Epithelial cell of proximal tubule (primary cell): ENCODE measurements around the gene TBC1D24. TPM values are rescaled to one million over a fixed set of nuclear protein-coding genes. Genes with fewer than 3 reads are reported as not detected.

Source experiments
- DNase-seq: peaks from one replicate; pipeline ENCODE4 v3.0.0-alpha.2; 2011; ENCODE audit warnings: low read depth
- H3K4me3 ChIP-seq: 2 replicates; pipeline ENCODE4 v1.5.1; 2011; ENCODE audit warnings: low read depth, mild to moderate bottlenecking, low read length
- total RNA-seq: library from RNA; depleted of rRNA; stranded (reverse); fragments of >200 nt; gene quantifications from 2 replicates; pipeline ENCODE4 v1.2.3, GENCODE V29; 2015
- TF ChIP-seq, protein P1 (sequence below): conservative IDR thresholded peaks from 2 replicates; pipeline ENCODE4 v1.5.1; 2012; ENCODE audit warnings: low read depth, mild to moderate bottlenecking, low read length

TBC1D24 gene
- total RNA-seq, 1 donor from 2014 or later, result 7.8 TPM

DNA sequence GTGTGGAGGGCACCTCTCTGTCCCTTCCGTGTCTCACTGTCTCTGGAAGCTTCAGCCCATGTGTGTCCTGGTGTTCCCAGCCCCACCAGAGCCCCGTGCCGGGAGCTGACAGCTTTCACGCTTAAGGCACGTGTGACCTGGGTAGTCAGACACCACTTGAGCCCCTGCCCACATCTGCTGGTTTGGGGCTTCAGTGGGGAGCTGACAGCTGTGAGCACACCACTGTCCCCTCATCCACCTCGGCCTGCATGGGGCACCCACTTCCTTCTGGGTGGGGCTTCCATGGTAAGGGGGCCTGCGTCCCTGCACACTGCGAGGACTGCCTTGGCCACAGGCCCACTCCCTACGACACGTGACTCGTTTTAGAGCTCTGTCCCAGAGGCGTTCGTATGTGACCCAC, 17.7 kb upstream of the TBC1D24 start:
- TF ChIP-seq, protein P1, sequence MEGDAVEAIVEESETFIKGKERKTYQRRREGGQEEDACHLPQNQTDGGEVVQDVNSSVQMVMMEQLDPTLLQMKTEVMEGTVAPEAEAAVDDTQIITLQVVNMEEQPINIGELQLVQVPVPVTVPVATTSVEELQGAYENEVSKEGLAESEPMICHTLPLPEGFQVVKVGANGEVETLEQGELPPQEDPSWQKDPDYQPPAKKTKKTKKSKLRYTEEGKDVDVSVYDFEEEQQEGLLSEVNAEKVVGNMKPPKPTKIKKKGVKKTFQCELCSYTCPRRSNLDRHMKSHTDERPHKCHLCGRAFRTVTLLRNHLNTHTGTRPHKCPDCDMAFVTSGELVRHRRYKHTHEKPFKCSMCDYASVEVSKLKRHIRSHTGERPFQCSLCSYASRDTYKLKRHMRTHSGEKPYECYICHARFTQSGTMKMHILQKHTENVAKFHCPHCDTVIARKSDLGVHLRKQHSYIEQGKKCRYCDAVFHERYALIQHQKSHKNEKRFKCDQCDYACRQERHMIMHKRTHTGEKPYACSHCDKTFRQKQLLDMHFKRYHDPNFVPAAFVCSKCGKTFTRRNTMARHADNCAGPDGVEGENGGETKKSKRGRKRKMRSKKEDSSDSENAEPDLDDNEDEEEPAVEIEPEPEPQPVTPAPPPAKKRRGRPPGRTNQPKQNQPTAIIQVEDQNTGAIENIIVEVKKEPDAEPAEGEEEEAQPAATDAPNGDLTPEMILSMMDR, result no peak
- DNase-seq, result no peak
- no peak overlapping the region for H3K4me3 ChIP-seq

DNA sequence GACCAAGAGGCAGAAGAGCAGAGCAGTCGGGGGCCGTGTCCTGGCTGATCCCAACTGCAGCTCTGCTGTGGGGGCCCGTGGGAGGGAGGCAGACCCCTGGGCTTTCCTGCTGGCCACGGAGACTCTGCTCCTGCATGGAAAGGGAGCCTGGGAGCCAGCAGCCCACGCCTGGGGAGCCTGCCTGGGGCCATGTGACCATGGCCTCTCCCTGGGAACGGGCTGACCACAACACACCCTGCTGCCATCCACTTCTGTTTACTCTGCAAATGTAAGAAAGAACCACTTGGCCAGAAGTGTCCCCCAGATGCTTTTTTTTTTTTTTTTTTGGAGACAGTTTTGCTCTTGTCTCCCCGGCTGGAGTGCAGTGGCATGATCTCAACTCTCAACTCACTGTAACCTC, 17.0 kb upstream of the TBC1D24 start:
- no peak for DNase-seq
- H3K4me3 ChIP-seq, result no peak overlapping the region
- TF ChIP-seq, protein P1, result no peak

DNA sequence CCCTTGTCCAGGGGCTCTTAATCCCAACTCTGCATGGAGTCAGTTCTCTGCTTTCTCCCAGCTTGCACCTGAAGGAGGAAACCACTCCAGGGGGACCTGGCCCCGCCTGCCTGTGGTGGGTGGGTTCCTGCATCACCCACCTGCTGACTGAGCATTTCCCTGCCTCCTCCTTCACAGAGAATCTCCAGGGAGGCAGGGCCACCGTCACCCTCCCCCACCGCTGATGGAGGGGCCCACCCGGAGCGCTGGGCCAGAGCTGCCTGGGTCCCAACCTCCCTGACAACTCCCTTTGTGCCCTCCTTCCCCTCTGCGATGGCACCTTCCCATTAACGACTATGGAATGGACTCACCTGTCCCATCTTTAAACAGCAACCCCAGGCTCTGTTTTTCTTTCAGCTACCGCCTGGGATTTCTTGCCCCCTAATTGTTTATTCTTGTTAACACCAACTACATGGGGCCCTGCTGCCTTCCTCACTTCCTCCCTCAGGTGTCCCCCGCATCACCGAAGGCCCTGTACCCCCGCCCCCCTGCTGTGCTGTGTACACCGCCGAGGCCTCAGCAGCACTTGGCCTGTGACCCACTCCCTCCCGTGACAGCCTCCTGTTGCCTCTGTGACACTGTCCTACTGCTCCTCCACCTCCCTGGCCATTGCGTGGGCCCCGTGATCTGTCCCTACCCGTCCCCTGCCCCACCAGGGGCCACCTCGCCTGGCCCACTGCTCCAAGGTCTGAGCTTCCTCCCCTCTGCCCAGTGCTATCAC, 15.9 kb upstream of the TBC1D24 start:
- no peak for DNase-seq
- peak overlapping the region; percentile 74 for H3K4me3 ChIP-seq
- TF ChIP-seq, protein P1, result no peak

DNA sequence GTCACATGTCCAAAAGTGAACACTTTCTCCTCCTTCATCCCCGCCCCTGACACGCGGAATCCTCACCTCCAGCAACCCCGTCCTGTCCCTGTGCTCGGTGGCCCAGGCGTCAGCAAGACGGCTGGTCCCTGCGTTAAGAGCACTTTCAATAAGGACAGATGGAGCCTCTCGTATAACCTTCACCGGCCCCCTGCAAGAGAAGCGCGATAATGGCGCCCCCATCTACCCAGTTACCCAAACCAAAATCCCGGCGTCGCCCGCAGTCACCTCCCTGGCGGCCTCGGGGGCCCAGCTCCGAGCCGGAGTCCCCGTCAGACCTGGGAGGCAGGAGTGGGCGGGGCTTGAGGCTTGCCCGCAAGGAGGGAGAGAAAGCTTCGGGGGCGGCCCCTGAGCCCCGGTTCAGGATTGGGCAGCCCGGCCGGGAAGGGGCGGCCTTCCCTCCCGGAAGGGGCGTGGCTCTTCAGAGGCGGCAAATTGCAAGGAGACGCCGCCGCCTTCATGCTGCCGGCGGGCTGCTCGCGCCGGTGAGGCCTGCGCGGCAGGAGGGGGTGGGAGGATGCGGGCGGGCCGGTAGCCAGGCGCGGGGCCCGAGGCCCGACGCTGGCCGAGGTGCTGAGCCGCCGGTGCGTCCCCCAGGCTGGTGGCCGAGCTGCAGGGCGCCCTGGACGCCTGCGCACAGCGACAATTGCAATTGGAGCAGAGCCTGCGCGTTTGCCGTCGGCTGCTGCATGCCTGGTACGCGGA, 15.1 kb upstream of the TBC1D24 start, which contains the start of gene TEDC2:
Gene TEDC2, plus strand, starts transcription at position 463 of the 744 bp plus-strand sequence. Its CDS starts 36 bp downstream, at position 499.
- DNase-seq, result no peak
- TF ChIP-seq, protein P1, result no peak
- peak within 1 kb of the TSS; percentile 74 for H3K4me3 ChIP-seq

DNA sequence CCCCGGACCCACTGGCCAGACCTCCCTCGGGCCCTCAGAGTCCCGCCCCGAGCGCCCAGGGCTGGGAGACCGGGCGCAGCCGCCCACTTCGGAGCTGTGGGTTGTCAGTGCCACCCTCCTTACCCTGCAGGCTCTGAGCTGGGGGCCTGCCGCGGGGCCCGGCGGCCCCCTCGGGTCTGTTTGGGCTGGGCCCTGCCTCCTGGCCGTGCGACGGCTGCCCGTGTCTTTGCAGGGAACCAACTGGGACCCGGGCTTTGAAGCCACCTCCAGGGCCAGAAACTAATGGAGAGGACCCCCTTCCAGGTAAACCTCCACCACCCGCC, 14.6 kb upstream of the TBC1D24 start:
- peak overlapping the region; percentile 74 for H3K4me3 ChIP-seq
- TF ChIP-seq, protein P1, result no peak
- no peak for DNase-seq

DNA sequence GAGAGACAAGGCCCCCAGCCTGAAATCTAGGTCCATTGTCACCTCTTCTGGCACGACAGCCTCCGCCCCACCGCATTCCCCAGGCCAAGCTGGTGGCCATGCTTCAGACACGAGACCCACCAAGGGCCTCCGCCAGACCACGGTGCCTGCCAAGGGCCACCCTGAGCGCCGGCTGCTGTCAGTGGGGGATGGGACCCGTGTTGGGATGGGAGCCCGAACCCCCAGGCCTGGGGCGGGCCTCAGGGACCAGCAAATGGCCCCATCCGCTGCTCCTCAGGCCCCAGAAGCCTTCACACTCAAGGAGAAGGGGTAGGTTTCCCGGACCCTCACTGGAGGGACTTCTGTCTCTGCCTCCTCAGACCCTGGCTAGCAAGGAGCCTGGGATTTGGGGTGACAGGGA, 14.0 kb upstream of the TBC1D24 start:
- no peak for DNase-seq
- TF ChIP-seq, protein P1, result no peak
- peak overlapping the region; percentile 74 for H3K4me3 ChIP-seq
